Measurements from ENCODE around the gene HORMAD2.

HORMAD2 gene

DNA sequence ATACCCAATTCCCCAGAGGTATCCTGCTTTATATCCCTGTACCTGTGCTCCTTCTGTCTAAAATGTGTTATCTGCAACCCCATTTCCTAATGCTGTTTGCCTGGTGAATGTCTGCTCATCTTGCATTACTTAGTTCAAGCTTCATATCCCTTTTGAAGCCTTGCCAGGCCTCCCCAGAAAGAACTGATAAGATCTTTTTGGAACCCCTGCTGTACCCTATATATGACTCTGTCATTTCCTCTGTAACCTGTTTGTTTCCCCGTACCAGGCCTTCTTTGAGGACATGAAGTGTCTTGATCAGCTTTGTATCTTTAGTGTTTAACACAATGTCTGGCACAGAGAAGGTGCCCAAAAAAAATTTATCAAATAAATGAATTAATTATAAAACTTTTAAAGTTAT, 88.7 kb downstream of the HORMAD2 start:
- TF ChIP-seq SIN3A (IDR thresholded peaks at IDR 0.05; ENCODE audit: borderline replicate concordance, insufficient read depth, low read length) (no peak), TAF1 (IDR thresholded peaks at IDR 0.05; ENCODE audit: borderline replicate concordance, insufficient read depth, low read length) (no peak), POLR2AphosphoS5 (IDR thresholded peaks at IDR 0.05; ENCODE audit: low read depth, low read length) (no peak), FOXP2 (optimal IDR thresholded peaks at IDR 0.05; ENCODE audit: borderline replicate concordance, extremely low read depth, extremely low read length, insufficient read depth) (no peak)
- TF ChIP-seq, protein P1, sequence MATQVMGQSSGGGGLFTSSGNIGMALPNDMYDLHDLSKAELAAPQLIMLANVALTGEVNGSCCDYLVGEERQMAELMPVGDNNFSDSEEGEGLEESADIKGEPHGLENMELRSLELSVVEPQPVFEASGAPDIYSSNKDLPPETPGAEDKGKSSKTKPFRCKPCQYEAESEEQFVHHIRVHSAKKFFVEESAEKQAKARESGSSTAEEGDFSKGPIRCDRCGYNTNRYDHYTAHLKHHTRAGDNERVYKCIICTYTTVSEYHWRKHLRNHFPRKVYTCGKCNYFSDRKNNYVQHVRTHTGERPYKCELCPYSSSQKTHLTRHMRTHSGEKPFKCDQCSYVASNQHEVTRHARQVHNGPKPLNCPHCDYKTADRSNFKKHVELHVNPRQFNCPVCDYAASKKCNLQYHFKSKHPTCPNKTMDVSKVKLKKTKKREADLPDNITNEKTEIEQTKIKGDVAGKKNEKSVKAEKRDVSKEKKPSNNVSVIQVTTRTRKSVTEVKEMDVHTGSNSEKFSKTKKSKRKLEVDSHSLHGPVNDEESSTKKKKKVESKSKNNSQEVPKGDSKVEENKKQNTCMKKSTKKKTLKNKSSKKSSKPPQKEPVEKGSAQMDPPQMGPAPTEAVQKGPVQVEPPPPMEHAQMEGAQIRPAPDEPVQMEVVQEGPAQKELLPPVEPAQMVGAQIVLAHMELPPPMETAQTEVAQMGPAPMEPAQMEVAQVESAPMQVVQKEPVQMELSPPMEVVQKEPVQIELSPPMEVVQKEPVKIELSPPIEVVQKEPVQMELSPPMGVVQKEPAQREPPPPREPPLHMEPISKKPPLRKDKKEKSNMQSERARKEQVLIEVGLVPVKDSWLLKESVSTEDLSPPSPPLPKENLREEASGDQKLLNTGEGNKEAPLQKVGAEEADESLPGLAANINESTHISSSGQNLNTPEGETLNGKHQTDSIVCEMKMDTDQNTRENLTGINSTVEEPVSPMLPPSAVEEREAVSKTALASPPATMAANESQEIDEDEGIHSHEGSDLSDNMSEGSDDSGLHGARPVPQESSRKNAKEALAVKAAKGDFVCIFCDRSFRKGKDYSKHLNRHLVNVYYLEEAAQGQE (IDR thresholded peaks at IDR 0.05; ENCODE audit: insufficient read depth in 1 of 2, low read depth in 2 of 2, low read length in 2 of 2) = no peak

DNA sequence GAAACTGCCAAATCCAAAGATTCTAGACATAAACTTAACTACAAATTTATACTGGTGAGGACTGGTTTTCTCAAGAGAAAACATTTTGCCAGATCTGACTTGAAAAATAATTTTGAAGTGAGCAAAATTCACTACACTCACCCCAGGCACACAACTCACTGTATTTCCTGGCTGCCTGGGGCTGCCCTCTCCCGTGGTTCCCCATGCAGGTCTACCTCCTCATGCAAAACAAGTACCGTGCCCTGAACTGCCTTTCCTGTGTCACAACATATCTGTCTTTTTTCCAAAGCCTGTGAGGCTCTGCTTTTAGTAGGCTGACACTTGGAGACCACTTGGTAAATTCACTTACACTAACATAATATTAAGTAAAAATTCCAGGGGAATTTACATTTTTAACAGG, 89.9 kb downstream of the HORMAD2 start:
- TF ChIP-seq TAF1 (IDR thresholded peaks at IDR 0.05; ENCODE audit: borderline replicate concordance, insufficient read depth, low read length) = no peak
- TF ChIP-seq SIN3A (IDR thresholded peaks at IDR 0.05; ENCODE audit: borderline replicate concordance, insufficient read depth, low read length) = no peak
- TF ChIP-seq POLR2AphosphoS5 (IDR thresholded peaks at IDR 0.05; ENCODE audit: low read depth, low read length) = no peak
- no peak for TF ChIP-seq FOXP2 (optimal IDR thresholded peaks at IDR 0.05; ENCODE audit: borderline replicate concordance, extremely low read depth, extremely low read length, insufficient read depth)
- TF ChIP-seq, protein P1 (IDR thresholded peaks at IDR 0.05; ENCODE audit: insufficient read depth in 1 of 2, low read depth in 2 of 2, low read length in 2 of 2) = no peak

DNA sequence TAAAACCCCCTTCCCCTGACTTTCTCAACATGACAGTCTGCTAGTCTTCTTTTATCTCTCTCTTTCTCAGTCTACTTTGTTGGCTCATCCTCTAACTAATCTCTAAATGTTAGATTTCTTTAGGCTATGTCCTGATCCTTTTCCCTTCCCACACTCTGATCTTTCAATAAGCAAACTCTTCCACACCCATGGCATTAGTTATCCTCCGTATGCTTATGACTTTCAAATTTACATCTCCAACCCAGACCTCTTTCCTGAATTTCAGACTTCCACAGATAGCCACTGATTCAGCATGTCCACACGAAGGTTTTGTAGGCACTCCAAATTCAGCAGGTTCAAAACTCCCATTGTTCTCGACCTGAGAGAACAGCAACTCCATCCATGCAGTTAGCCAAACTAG, 90.7 kb downstream of the HORMAD2 start:
- TF ChIP-seq FOXP2 (optimal IDR thresholded peaks at IDR 0.05; ENCODE audit: borderline replicate concordance, extremely low read depth, extremely low read length, insufficient read depth) (no peak), TAF1 (IDR thresholded peaks at IDR 0.05; ENCODE audit: borderline replicate concordance, insufficient read depth, low read length) (no peak), POLR2AphosphoS5 (IDR thresholded peaks at IDR 0.05; ENCODE audit: low read depth, low read length) (no peak), SIN3A (IDR thresholded peaks at IDR 0.05; ENCODE audit: borderline replicate concordance, insufficient read depth, low read length) (no peak)
- TF ChIP-seq, protein P1 (IDR thresholded peaks at IDR 0.05; ENCODE audit: insufficient read depth in 1 of 2, low read depth in 2 of 2, low read length in 2 of 2) = no peak

DNA sequence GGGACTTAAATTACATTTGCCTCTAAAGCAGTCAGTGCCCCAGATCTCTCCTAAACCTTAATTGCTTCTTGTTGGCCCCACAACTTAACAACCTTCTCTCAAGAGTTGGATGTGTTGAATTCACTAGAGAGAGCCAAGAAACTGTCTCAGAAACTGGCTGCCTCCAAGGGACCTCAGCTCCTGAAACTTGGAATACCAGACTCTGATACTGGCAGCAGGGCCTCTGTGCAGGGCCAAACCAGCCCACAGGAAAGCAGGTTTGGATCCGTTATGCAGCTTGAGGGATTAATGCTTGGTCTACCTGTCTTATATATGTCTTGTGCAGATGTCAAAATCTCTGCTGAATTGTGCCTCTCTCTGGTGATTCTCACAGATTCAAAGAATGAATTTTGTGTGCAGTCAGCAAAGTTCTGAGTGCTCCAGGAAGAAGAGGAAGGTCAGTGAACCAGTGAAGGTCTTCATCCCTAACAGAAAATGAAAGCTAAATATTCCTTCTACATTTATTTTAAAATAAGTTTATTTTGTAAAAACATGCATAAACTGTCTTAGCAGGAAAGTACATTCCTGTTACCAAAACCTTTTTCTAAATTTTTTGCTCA, 95.5 kb downstream of the HORMAD2 start:
- no peak for TF ChIP-seq FOXP2 (optimal IDR thresholded peaks at IDR 0.05; ENCODE audit: borderline replicate concordance, extremely low read depth, extremely low read length, insufficient read depth)
- TF ChIP-seq, protein P1 (IDR thresholded peaks at IDR 0.05; ENCODE audit: insufficient read depth in 1 of 2, low read depth in 2 of 2, low read length in 2 of 2) = no peak
- no peak for TF ChIP-seq SIN3A (IDR thresholded peaks at IDR 0.05; ENCODE audit: borderline replicate concordance, insufficient read depth, low read length)
- no peak for TF ChIP-seq POLR2AphosphoS5 (IDR thresholded peaks at IDR 0.05; ENCODE audit: low read depth, low read length)
- TF ChIP-seq TAF1 (IDR thresholded peaks at IDR 0.05; ENCODE audit: borderline replicate concordance, insufficient read depth, low read length) = no peak

All from PFSK-1 (cell line).